Esophagus squamous epithelium (tissue), 5 donors: Measurements from ENCODE around the gene CEP135. TPM values are rescaled to one million over a fixed set of nuclear protein-coding genes. Genes with fewer than 3 reads are reported as not detected.

Experiments
- DNase-seq: peaks from one replicate; lab custom pipeline; 2025; lab: John Stamatoyannopoulos, UW
- H3K27ac ChIP-seq, 4 donors: fragments of 200-600 bp; sonication (generic); one replicate each; pipeline ENCODE4 v1.5.1; 2016 to 2019; ENCODE audit warnings: mild to moderate bottlenecking in 1 of 4
- H3K27me3 ChIP-seq, 4 donors: fragments of 200-600 bp; sonication (generic); 1 replicate in 3 of 4; 2 replicates in 1 of 4; pipeline versions ENCODE4 v1.5.1 to v1.6.0; 2017 to 2021; ENCODE audit warnings: antibody characterized with exemption in 1 of 4
- H3K36me3 ChIP-seq, 3 donors: fragments of 200-600 bp; sonication (generic); one replicate each; pipeline ENCODE4 v1.5.1; 2016 to 2019
- H3K4me1 ChIP-seq, 3 donors: fragments of 200-600 bp; sonication (generic); one replicate each; pipeline ENCODE4 v1.5.1; 2017 to 2019
- H3K4me3 ChIP-seq, 4 donors: fragments of 200-600 bp; sonication (generic); 1 replicate in 3 of 4; 2 replicates in 1 of 4; pipeline ENCODE4 v1.5.1; 2016 to 2019; ENCODE audit warnings: mild to moderate bottlenecking in 2 of 4, moderate library complexity in 1 of 4
- H3K9me3 ChIP-seq, 3 donors: fragments of 200-600 bp; sonication (generic); one replicate each; pipeline ENCODE4 v1.5.1; 2016 to 2019
- CTCF ChIP-seq, 6 experiments: fragments of 450-650 bp in 4 of 6; fragments of 200-600 bp in 2 of 6; sonication (generic) in 2 of 6; IDR thresholded peaks; one replicate each; pipeline ENCODE4 v1.5.1; 2016 to 2019; ENCODE audit warnings: antibody characterized with exemption in 6 of 6, mild to moderate bottlenecking in 4 of 6, moderate library complexity in 4 of 6
- POLR2A ChIP-seq, 4 donors: fragments of 450-650 bp; IDR thresholded peaks; one replicate each; pipeline ENCODE4 v1.6.1; 2017; ENCODE audit warnings: antibody characterized with exemption in 4 of 4, mild to moderate bottlenecking in 4 of 4, moderate library complexity in 3 of 4
- WGBS, 2 donors: methylation state at CpG; one replicate each; pipeline ENCODE4 v1.1.5; 2018; 5-methylcytosine and 5-hydroxymethylcytosine counted together
- intact Hi-C: fragments of 100-400 bp; cut with DNase I; formaldehyde crosslinking; loops from one replicate; pipeline ENCODE4 v1.15.0; 2022
- total RNA-seq, 4 donors: library from RNA; depleted of rRNA; stranded (reverse); fragments of >200 nt; gene quantifications; one replicate each; pipeline ENCODE4 v1.1.0, GENCODE V29; 2016
- donor health status: DM: yes; HTN: yes; CAD: no.

CEP135 gene
- total RNA-seq, 4 donors from 2014 or later = 2.3 to 8.4 (median 5.2) TPM

DNA sequence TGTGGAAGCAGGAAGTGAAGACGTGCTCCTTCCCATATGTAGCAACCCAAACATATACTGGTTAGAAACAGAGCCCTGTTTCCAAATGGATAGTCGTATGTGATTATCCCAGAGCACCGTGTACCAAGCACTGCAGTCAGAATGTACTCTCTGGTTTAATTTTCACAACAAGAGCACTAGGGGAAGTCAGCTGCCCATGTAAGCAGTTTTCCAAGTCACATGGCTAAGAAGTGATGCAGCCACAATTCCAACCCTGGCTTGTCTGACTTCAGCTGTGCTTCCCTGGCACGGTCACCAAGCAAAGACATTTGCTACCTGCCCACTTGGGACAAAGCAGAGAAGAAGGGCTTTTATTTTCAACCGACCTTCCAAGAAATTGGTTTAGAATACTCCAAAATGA is 28.2 kb upstream of the CEP135 start:
- Histone ChIP-seq H3K9me3 (no peaks in the 10 kb centered on the region), H3K4me1 (no peaks in the 10 kb centered on the region), H3K36me3 (no peaks in the 10 kb centered on the region), H3K27ac (no peak overlapping the region), H3K27me3 (no peaks in the 10 kb centered on the region), H3K4me3 (no peak overlapping the region)
- TF ChIP-seq CTCF (IDR thresholded peaks at IDR 0.05) (no peak), POLR2A (IDR thresholded peaks at IDR 0.05) (no peak)
- intact Hi-C loops = no loop called here
- no peak for DNase-seq
- 66 to 77% methylated on average over 2 to 5 of the region's 5 CpGs for WGBS, 2 donors

DNA sequence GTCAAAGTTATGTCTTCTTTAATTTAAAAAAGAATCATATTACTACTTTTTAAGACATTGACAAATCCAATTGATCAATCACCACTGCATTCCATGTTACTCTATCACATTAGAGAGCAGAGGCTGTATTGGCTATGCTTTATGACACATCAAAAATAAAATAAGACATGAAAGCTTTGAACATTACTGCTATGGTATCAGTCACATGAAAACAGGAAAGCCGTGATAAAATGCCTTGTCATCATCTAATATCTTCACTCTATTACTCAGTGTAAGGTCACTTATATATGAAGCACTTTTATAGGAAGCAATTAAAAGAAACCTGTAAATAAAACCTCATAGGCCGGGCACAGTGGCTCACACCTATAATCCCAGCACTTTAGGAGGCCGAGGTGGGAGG is 27.7 kb upstream of the CEP135 start:
- 65 to 71% methylated on average over 3 of the region's 3 CpGs for WGBS, 2 donors
- H3K27me3 ChIP-seq = no peaks in the 10 kb centered on the region
- no peaks in the 10 kb centered on the region for H3K36me3 ChIP-seq
- intact Hi-C loops = no loop called here
- no peak overlapping the region for H3K4me3 ChIP-seq
- no peak for DNase-seq
- no peaks in the 10 kb centered on the region for H3K4me1 ChIP-seq
- H3K9me3 ChIP-seq = no peaks in the 10 kb centered on the region
- H3K27ac ChIP-seq = no peak overlapping the region
- TF ChIP-seq POLR2A (IDR thresholded peaks at IDR 0.05) = no peak
- TF ChIP-seq CTCF (IDR thresholded peaks at IDR 0.05) = no peak

GRCh38 chr4:55925241-55925640 is 23.5 kb upstream of the CEP135 start:
- Histone ChIP-seq H3K4me3 (no peak overlapping the region), H3K27ac (no peak overlapping the region), H3K27me3 (no peaks in the 10 kb centered on the region), H3K9me3 (no peaks in the 10 kb centered on the region), H3K36me3 (no peaks in the 10 kb centered on the region), H3K4me1 (no peaks in the 10 kb centered on the region)
- intact Hi-C loops = no loop called here
- no peak for TF ChIP-seq POLR2A (IDR thresholded peaks at IDR 0.05)
- no peak for TF ChIP-seq CTCF (IDR thresholded peaks at IDR 0.05)
- WGBS, 2 donors = 72 to 81% methylated on average over 4 of the region's 4 CpGs
- no peak for DNase-seq

DNA sequence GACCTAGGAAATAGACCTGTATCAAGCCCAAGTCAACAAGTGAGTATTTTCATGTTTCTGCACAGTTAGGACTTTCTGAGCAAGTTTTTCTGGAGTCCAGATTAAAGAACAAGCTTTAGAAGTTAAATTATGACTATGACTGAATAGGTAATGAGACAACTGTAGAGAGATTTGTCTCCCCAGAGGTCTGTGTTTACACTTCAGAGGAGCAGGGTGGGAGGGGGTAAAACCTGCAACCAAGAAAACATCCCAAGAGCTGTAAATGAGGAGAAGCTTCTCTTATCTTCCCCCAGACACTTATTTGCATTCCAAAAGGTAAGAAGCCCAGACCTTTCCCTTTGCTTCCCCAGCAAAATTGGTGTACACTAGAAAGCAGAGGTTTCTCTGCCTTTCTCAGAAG is 22.1 kb upstream of the CEP135 start:
- Histone ChIP-seq H3K27me3 (no peaks in the 10 kb centered on the region), H3K9me3 (no peaks in the 10 kb centered on the region), H3K36me3 (no peaks in the 10 kb centered on the region), H3K27ac (no peak overlapping the region), H3K4me3 (no peak overlapping the region), H3K4me1 (no peaks in the 10 kb centered on the region)
- TF ChIP-seq CTCF (IDR thresholded peaks at IDR 0.05) = no peak
- TF ChIP-seq POLR2A (IDR thresholded peaks at IDR 0.05) = no peak
- no peak for DNase-seq
- intact Hi-C loops = no loop called here

DNA sequence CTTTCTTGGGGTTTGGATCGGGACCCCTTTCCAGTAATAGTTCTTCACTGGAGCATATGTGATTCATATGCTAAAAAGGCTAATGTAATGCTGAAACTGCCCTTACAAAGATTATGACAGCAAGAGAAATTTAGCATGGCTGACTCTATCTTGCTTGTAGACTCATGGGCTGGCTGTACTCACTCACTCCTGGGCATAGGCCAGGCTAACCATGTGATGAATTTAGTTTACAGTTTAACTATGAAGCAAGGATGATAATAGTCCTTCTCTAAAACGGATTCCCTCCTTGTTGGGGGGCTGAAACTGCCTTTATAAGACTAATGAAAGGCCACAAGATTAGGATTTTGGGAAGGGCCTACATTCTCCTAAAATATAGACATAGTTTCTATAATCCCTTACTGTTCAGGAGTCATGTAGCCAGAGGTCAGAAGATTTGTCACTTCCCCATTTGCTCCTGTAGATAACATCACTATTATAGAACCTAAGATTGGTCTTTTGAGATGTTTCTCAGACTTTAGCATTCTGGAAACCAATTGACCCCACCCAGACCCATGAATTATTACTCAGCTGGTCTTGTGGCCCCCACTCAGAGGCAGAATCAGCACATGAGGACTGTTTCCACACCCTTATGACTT is 20.8 kb upstream of the CEP135 start:
- intact Hi-C loops = no loop called here
- H3K27me3 ChIP-seq = no peaks in the 10 kb centered on the region
- no peaks in the 10 kb centered on the region for H3K36me3 ChIP-seq
- no peak for DNase-seq
- no peak overlapping the region for H3K27ac ChIP-seq
- WGBS, 2 donors = 89 to 92% methylated on average over 2 of the region's 2 CpGs
- H3K4me1 ChIP-seq = peaks cover 0 to 3% (median 0%) of the 10 kb centered on the region in 3 donors
- H3K9me3 ChIP-seq = no peaks in the 10 kb centered on the region
- no peak for TF ChIP-seq POLR2A (IDR thresholded peaks at IDR 0.05)
- no peak for TF ChIP-seq CTCF (IDR thresholded peaks at IDR 0.05)
- no peak overlapping the region for H3K4me3 ChIP-seq
